Ishikawa (cell line): ENCODE measurements around the gene DACT2.

Experiments used
- CEBPB ChIP-seq: IDR thresholded peaks from 2 replicates; pipeline ENCODE4 v1.6.1; 2012
- EP300 ChIP-seq: IDR thresholded peaks from 2 replicates; pipeline ENCODE4 v1.6.1; 2012; ENCODE audit warnings: borderline replicate concordance
- FOXM1 ChIP-seq: IDR thresholded peaks from 2 replicates; pipeline ENCODE4 v1.6.1; 2012; ENCODE audit warnings: low read depth, borderline replicate concordance
- TAF1 ChIP-seq: IDR thresholded peaks from 2 replicates; pipeline ENCODE4 v1.6.1; 2012; ENCODE audit warnings: low read depth, mild to moderate bottlenecking
- ZBTB7A ChIP-seq: IDR thresholded peaks from 2 replicates; pipeline ENCODE4 v1.6.1; 2012; ENCODE audit warnings: low read depth
- TF ChIP-seq, protein P1 (sequence below): IDR thresholded peaks from 2 replicates; pipeline ENCODE4 v1.6.1; 2012; ENCODE audit warnings: low read depth, mild to moderate bottlenecking

DNA sequence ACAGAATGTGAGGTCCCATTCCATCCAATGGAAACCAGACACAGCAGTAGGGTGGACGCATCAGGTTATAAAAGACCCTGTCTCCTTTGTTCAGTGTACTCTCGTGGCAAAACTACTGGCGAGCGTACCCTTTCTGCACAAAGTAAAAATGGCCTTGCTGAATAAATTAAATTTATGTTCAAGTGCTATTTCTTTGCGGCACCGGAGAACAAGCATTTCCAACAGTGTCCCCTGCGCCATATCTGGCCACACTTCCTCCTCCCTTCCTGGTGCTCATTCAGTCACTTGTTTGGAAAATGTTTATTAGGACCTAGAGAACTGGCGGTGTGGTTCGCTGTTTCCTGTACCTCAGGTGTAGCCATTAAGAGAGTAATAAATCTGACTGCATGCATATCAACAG is 46.9 kb upstream of the DACT2 start:
- TF ChIP-seq, protein P1, sequence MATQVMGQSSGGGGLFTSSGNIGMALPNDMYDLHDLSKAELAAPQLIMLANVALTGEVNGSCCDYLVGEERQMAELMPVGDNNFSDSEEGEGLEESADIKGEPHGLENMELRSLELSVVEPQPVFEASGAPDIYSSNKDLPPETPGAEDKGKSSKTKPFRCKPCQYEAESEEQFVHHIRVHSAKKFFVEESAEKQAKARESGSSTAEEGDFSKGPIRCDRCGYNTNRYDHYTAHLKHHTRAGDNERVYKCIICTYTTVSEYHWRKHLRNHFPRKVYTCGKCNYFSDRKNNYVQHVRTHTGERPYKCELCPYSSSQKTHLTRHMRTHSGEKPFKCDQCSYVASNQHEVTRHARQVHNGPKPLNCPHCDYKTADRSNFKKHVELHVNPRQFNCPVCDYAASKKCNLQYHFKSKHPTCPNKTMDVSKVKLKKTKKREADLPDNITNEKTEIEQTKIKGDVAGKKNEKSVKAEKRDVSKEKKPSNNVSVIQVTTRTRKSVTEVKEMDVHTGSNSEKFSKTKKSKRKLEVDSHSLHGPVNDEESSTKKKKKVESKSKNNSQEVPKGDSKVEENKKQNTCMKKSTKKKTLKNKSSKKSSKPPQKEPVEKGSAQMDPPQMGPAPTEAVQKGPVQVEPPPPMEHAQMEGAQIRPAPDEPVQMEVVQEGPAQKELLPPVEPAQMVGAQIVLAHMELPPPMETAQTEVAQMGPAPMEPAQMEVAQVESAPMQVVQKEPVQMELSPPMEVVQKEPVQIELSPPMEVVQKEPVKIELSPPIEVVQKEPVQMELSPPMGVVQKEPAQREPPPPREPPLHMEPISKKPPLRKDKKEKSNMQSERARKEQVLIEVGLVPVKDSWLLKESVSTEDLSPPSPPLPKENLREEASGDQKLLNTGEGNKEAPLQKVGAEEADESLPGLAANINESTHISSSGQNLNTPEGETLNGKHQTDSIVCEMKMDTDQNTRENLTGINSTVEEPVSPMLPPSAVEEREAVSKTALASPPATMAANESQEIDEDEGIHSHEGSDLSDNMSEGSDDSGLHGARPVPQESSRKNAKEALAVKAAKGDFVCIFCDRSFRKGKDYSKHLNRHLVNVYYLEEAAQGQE, result no peak
- TF ChIP-seq TAF1 (no peak), CEBPB (no peak), EP300 (no peak), FOXM1 (no peak), ZBTB7A (no peak)
